Measurements from ENCODE around the gene IMMP1L.

IMMP1L gene, protein sequence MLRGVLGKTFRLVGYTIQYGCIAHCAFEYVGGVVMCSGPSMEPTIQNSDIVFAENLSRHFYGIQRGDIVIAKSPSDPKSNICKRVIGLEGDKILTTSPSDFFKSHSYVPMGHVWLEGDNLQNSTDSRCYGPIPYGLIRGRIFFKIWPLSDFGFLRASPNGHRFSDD

DNA sequence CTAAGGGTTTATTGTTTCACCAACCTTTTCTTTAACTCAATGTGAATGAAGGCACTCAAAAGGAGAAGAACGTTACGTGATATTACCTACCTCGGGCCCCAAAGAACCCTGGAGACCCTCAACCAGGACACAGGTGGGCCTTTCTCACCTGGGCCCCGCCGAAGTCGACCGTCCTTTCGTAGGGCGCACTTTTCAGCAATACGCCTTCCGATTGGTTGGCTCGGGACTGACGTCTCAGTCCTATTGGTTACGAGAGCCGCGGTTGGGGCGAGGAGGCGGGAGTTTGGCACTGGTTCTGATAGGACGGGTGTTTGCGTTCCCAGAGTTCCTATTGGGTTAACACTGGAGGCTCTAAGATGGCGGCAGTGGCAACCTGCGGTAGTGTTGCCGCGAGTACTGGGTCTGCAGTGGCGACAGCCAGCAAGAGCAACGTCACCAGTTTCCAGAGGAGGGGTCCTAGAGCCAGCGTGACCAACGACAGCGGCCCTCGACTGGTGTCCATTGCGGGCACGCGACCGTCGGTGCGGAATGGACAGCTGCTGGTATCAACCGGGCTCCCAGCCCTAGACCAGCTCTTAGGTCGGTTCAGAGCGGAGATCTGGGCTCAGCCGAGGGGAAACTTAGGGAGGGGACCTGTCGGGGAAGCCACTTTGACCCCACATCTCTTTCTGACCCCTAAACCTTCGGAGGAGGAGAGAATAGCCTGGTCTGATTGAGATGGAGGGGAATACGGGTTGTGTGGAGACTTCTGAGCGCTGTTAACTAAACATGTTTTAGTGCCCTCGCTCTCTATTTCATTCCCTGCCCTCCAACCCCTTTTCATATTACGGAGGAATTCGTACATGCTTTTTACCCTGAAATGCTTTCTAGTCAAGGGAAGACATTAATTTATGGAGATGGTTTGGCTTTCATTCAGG, at the start of gene IMMP1L, which contains the start of gene ELP4:
IMMP1L (minus strand) TSS at position 194 of the 917 bp plus-strand sequence. CDS start 46,346 bp downstream, outside the sequence.
ELP4 (plus strand) TSS at position 339 of the 917 bp plus-strand sequence; CDS start at position 357, 18 bp downstream.
- H3K9ac ChIP-seq (ENCODE audit: low read length), result peak within 1 kb of the TSS; percentile 85
- peak within 1 kb of the TSS; percentile 46; the same call in 1 of the 2 replicates for H3K27ac ChIP-seq (ENCODE audit: low read length)
- peaks cover 4% of the 10 kb centered on the region for H3K4me1 ChIP-seq (ENCODE audit: low read length)
- no peaks in the 10 kb centered on the region for H3K9me3 ChIP-seq (replicated peaks; ENCODE audit: insufficient read depth, low read length)
- H3K4me2 ChIP-seq (ENCODE audit: low read depth, low read length), result peak within 1 kb of the TSS; percentile 83
- TF ChIP-seq EZH2phosphoT487 (IDR thresholded peaks at IDR 0.05; ENCODE audit: low read length) (no peak), EZH2 (optimal IDR thresholded peaks at IDR 0.05; ENCODE audit: low read depth, low read length) (no peak)
- TF ChIP-seq, protein P1, sequence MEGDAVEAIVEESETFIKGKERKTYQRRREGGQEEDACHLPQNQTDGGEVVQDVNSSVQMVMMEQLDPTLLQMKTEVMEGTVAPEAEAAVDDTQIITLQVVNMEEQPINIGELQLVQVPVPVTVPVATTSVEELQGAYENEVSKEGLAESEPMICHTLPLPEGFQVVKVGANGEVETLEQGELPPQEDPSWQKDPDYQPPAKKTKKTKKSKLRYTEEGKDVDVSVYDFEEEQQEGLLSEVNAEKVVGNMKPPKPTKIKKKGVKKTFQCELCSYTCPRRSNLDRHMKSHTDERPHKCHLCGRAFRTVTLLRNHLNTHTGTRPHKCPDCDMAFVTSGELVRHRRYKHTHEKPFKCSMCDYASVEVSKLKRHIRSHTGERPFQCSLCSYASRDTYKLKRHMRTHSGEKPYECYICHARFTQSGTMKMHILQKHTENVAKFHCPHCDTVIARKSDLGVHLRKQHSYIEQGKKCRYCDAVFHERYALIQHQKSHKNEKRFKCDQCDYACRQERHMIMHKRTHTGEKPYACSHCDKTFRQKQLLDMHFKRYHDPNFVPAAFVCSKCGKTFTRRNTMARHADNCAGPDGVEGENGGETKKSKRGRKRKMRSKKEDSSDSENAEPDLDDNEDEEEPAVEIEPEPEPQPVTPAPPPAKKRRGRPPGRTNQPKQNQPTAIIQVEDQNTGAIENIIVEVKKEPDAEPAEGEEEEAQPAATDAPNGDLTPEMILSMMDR (IDR thresholded peaks at IDR 0.05; ENCODE audit: low read length), result no peak
- peak within 1 kb of the TSS; percentile 97 for H2AFZ ChIP-seq (ENCODE audit: low read length)
- H3K27me3 ChIP-seq (replicated peaks; ENCODE audit: insufficient read depth, low read length), result no peaks in the 10 kb centered on the region
- peaks cover 65% of the 10 kb centered on the region for H3K79me2 ChIP-seq (ENCODE audit: low read length)
- no peaks in the 10 kb centered on the region for H3K9me2 ChIP-seq (replicated peaks; ENCODE audit: insufficient read depth, low read length)
- H4K20me1 ChIP-seq (ENCODE audit: insufficient read depth, low read length), result no peaks in the 10 kb centered on the region
- no peaks in the 10 kb centered on the region for H3F3A ChIP-seq (ENCODE audit: insufficient read depth, low read length)
- H3K4me3 ChIP-seq (ENCODE audit: low read length), result peak within 1 kb of the TSS; percentile 88
- no peaks in the 10 kb centered on the region for H3K36me3 ChIP-seq (replicated peaks; ENCODE audit: insufficient read depth, low read length)
- DNase-seq, result peak; percentile 98

DNA sequence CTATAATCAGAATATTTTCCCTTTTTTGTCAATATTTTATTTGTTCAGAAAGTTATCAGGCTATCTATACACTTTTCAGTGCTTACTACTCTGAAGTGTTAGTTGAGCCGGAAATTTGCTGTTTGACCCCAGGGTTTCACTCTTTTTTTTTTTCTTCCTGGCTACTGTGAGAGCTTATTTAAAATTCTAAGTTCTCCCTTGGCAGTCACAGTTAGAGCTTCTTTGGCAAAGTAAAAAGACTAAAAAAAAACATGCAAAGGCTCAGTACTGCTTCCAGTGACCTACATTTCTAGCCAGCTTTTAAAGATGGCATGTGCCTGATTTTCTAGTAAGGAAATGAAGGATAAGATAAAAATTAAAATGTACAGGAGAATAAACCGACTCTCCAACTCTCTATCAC, 48.6 kb upstream of the IMMP1L start:
- no peaks in the 10 kb centered on the region for H3F3A ChIP-seq (ENCODE audit: insufficient read depth, low read length)
- H3K4me2 ChIP-seq (ENCODE audit: low read depth, low read length), result no peak overlapping the region
- DNase-seq, result no peak

DNA sequence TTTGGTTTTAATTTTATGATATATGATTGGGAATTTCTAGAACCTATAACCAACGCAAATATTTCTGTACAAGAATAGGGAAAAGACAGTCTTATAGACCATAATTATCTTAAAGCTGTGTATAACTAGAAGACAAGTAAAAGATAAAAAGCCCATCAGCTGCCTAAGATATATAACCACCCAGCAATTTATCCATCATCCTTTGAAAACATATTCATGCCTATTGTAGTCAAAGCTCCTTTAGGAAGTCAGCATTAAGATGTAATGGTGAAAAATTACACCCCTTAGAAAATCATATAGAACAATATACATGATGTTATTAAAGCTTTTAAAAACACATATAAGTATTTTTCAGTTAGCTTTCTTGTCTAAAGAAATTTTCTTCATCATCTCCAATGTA, 46.5 kb upstream of the IMMP1L start:
- no peak for DNase-seq
- TF ChIP-seq, protein P1 (IDR thresholded peaks at IDR 0.05; ENCODE audit: low read length), result no peak
- TF ChIP-seq EZH2 (optimal IDR thresholded peaks at IDR 0.05; ENCODE audit: low read depth, low read length) (no peak), EZH2phosphoT487 (IDR thresholded peaks at IDR 0.05; ENCODE audit: low read length) (no peak)
- no peak overlapping the region for H3K9ac ChIP-seq (ENCODE audit: low read length)
- no peak overlapping the region for H3K4me2 ChIP-seq (ENCODE audit: low read depth, low read length)
- H3K27me3 ChIP-seq (replicated peaks; ENCODE audit: insufficient read depth, low read length), result no peaks in the 10 kb centered on the region
- no peaks in the 10 kb centered on the region for H3K9me2 ChIP-seq (replicated peaks; ENCODE audit: insufficient read depth, low read length)
- no peak overlapping the region for H3K4me3 ChIP-seq (ENCODE audit: low read length)
- H3K9me3 ChIP-seq (replicated peaks; ENCODE audit: insufficient read depth, low read length), result no peaks in the 10 kb centered on the region
- no peak overlapping the region for H2AFZ ChIP-seq (ENCODE audit: low read length)
- no peaks in the 10 kb centered on the region for H4K20me1 ChIP-seq (ENCODE audit: insufficient read depth, low read length)
- no peaks in the 10 kb centered on the region for H3K79me2 ChIP-seq (ENCODE audit: low read length)
- no peak overlapping the region for H3K27ac ChIP-seq (ENCODE audit: low read length)
- no peaks in the 10 kb centered on the region for H3F3A ChIP-seq (ENCODE audit: insufficient read depth, low read length)
- H3K36me3 ChIP-seq (replicated peaks; ENCODE audit: insufficient read depth, low read length), result no peaks in the 10 kb centered on the region
- H3K4me1 ChIP-seq (ENCODE audit: low read length), result no peaks in the 10 kb centered on the region

More for the DNA sequence above, 48.6 kb upstream of the IMMP1L start:
- Histone ChIP-seq H3K4me1 (ENCODE audit: low read length) (no peaks in the 10 kb centered on the region), H3K36me3 (replicated peaks; ENCODE audit: insufficient read depth, low read length) (no peaks in the 10 kb centered on the region), H3K9me3 (replicated peaks; ENCODE audit: insufficient read depth, low read length) (no peaks in the 10 kb centered on the region), H3K27ac (ENCODE audit: low read length) (no peak overlapping the region), H3K4me3 (ENCODE audit: low read length) (no peak overlapping the region), H2AFZ (ENCODE audit: low read length) (no peak overlapping the region), H3K27me3 (replicated peaks; ENCODE audit: insufficient read depth, low read length) (no peaks in the 10 kb centered on the region), H3K9ac (ENCODE audit: low read length) (no peak overlapping the region), H3K79me2 (ENCODE audit: low read length) (no peaks in the 10 kb centered on the region), H3K9me2 (replicated peaks; ENCODE audit: insufficient read depth, low read length) (no peaks in the 10 kb centered on the region), H4K20me1 (ENCODE audit: insufficient read depth, low read length) (no peaks in the 10 kb centered on the region)
- TF ChIP-seq EZH2 (optimal IDR thresholded peaks at IDR 0.05; ENCODE audit: low read depth, low read length), result no peak
- TF ChIP-seq EZH2phosphoT487 (IDR thresholded peaks at IDR 0.05; ENCODE audit: low read length), result no peak
- TF ChIP-seq, protein P1 (IDR thresholded peaks at IDR 0.05; ENCODE audit: low read length), result no peak
